GM12865 (cell line): ENCODE results near the gene RNU11.
"Not testable (repeated sequence)": the region's sequence is repeated elsewhere in the genome, so short reads cannot be mapped to it uniquely, and the experiment has no call there.

ENCODE experiments used
- DNase-seq: peaks from one replicate; pipeline ENCODE4 v3.0.0; 2010; ENCODE audit warnings: low read depth
- H3K4me3 ChIP-seq: 2 replicates; pipeline ENCODE4 v1.5.1; 2011; ENCODE audit warnings: mild to moderate bottlenecking, low read depth, low read length, control low read depth
- CTCF ChIP-seq: IDR thresholded peaks from 2 replicates; pipeline ENCODE4 v1.5.1; 2011; ENCODE audit warnings: low read length, control low read depth, low read depth, inconsistent platforms; ENCODE audit not compliant: insufficient read depth; ENCODE audit errors: missing control alignments

RNU11 gene

GRCh38 chr1:28668191-28668955 lies 20.0 kb downstream of the RNU11 start, which contains the start of gene GMEB1:
GMEB1 (plus strand) TSS chr1:28668784; CDS start chr1:28683613, 14,829 bp downstream.
- H3K4me3 ChIP-seq: peak within 1 kb of the TSS; percentile 94
- TF ChIP-seq CTCF: no peak
- DNase-seq: peak; percentile 94

- peak; percentile 89 for DNase-seq
- peak overlapping the region; percentile 94 for H3K4me3 ChIP-seq
- TF ChIP-seq CTCF: no peak
These were observed 20.7 kb downstream of the RNU11 start for GRCh38 chr1:28668956-28669723.

GRCh38 chr1:28671254-28671780 lies 22.9 kb downstream of the RNU11 start:
- TF ChIP-seq CTCF: no peak
- no peak overlapping the region for H3K4me3 ChIP-seq
- DNase-seq: no peak

- H3K4me3 ChIP-seq, DNase-seq: not testable (repeated sequence)
These were observed 24.6 kb downstream of the RNU11 start for GRCh38 chr1:28672971-28673370.

GRCh38 chr1:28675924-28676257 lies 27.5 kb downstream of the RNU11 start:
- TF ChIP-seq CTCF: no peak
- no peak for DNase-seq
- no peak overlapping the region for H3K4me3 ChIP-seq

- no peak for DNase-seq
- H3K4me3 ChIP-seq: no peak overlapping the region
- TF ChIP-seq CTCF: no peak
These were observed 31.8 kb downstream of the RNU11 start for GRCh38 chr1:28680151-28680550.

- H3K4me3 ChIP-seq: no peak overlapping the region
- no peak for TF ChIP-seq CTCF
- DNase-seq: no peak
These were observed 34.4 kb downstream of the RNU11 start for GRCh38 chr1:28682840-28683239.
